GM19023 (cell line): ENCODE data around the gene TBC1D4.

Experiments
- ATAC-seq: cut with Tn5 transposase; IDR thresholded peaks from one replicate; pipeline ENCODE4 v1.9.1; 2021; ENCODE audit warnings: mild to moderate bottlenecking, moderate library complexity; ENCODE audit not compliant: unreplicated experiment

TBC1D4 gene

GRCh38 chr13:75422028-75422427 lies 59.9 kb downstream of the TBC1D4 start:
- no peak for ATAC-seq

GRCh38 chr13:75421133-75421532 lies 60.8 kb downstream of the TBC1D4 start:
- ATAC-seq: no peak

GRCh38 chr13:75419656-75420055 lies 62.3 kb downstream of the TBC1D4 start:
- ATAC-seq: no peak

- ATAC-seq: no peak
These were observed 63.0 kb downstream of the TBC1D4 start for GRCh38 chr13:75418997-75419396.

GRCh38 chr13:75418186-75418843 lies 63.7 kb downstream of the TBC1D4 start:
- no peak for ATAC-seq

- ATAC-seq: no peak
These were observed 64.3 kb downstream of the TBC1D4 start for GRCh38 chr13:75417656-75418055.

GRCh38 chr13:75417012-75417384 lies 65.0 kb downstream of the TBC1D4 start:
- ATAC-seq: no peak

- ATAC-seq: peak; percentile 55
These were observed 65.5 kb downstream of the TBC1D4 start for GRCh38 chr13:75416327-75417011.

GRCh38 chr13:75415694-75416093 lies 66.3 kb downstream of the TBC1D4 start:
- ATAC-seq: no peak

- no peak for ATAC-seq
These were observed 66.8 kb downstream of the TBC1D4 start for GRCh38 chr13:75415171-75415570.

GRCh38 chr13:75414036-75414827 lies 67.7 kb downstream of the TBC1D4 start:
- no peak for ATAC-seq

- no peak for ATAC-seq
These were observed 69.9 kb downstream of the TBC1D4 start for GRCh38 chr13:75411924-75412537.

GRCh38 chr13:75410207-75410606 lies 71.8 kb downstream of the TBC1D4 start:
- ATAC-seq: no peak

GRCh38 chr13:75407998-75408397 lies 74.0 kb downstream of the TBC1D4 start:
- no peak for ATAC-seq

- no peak for ATAC-seq
These were observed 74.5 kb downstream of the TBC1D4 start for GRCh38 chr13:75407473-75407872.

GRCh38 chr13:75405976-75406703 lies 75.8 kb downstream of the TBC1D4 start:
- no peak for ATAC-seq

- ATAC-seq: no peak
These were observed 77.2 kb downstream of the TBC1D4 start for GRCh38 chr13:75404726-75405125.

GRCh38 chr13:75402787-75403186 lies 79.2 kb downstream of the TBC1D4 start:
- no peak for ATAC-seq

- ATAC-seq: no peak
These were observed 81.2 kb downstream of the TBC1D4 start for GRCh38 chr13:75400775-75401174.

GRCh38 chr13:75399879-75400217 lies 82.1 kb downstream of the TBC1D4 start:
- ATAC-seq: no peak
